Measurements from ENCODE around the gene PIP5K1B.

PIP5K1B gene

GRCh38 chr9:68709291-68710110 is 4.5 kb downstream of the PIP5K1B start:
- Histone ChIP-seq H3K4me3 (ENCODE audit: low read depth, low read length) (no peak overlapping the region), H3K36me3 (ENCODE audit: control insufficient read depth, insufficient read depth, low read length) (no peaks in the 10 kb centered on the region), H3K4me1 (ENCODE audit: control insufficient read depth, insufficient read depth, low read length) (no peaks in the 10 kb centered on the region), H3K9ac (ENCODE audit: low read depth, low read length) (no peak overlapping the region), H3K9me3 (ENCODE audit: control insufficient read depth, insufficient read depth, low read length) (no peaks in the 10 kb centered on the region), H3K27me3 (ENCODE audit: control insufficient read depth, insufficient read depth, low read length) (peaks cover 30% of the 10 kb centered on the region)

GRCh38 chr9:68710111-68710471 is 5.1 kb downstream of the PIP5K1B start:
- Histone ChIP-seq H3K27me3 (ENCODE audit: control insufficient read depth, insufficient read depth, low read length) (peaks cover 30% of the 10 kb centered on the region), H3K9me3 (ENCODE audit: control insufficient read depth, insufficient read depth, low read length) (no peaks in the 10 kb centered on the region), H3K4me3 (ENCODE audit: low read depth, low read length) (no peak overlapping the region), H3K4me1 (ENCODE audit: control insufficient read depth, insufficient read depth, low read length) (no peaks in the 10 kb centered on the region), H3K36me3 (ENCODE audit: control insufficient read depth, insufficient read depth, low read length) (no peaks in the 10 kb centered on the region), H3K9ac (ENCODE audit: low read depth, low read length) (no peak overlapping the region)

GRCh38 chr9:68711281-68711680 is 6.2 kb downstream of the PIP5K1B start:
- no peaks in the 10 kb centered on the region for H3K4me1 ChIP-seq (ENCODE audit: control insufficient read depth, insufficient read depth, low read length)
- H3K9me3 ChIP-seq (ENCODE audit: control insufficient read depth, insufficient read depth, low read length), result no peaks in the 10 kb centered on the region
- no peak overlapping the region for H3K9ac ChIP-seq (ENCODE audit: low read depth, low read length)
- no peak overlapping the region for H3K4me3 ChIP-seq (ENCODE audit: low read depth, low read length)
- peaks cover 23% of the 10 kb centered on the region for H3K27me3 ChIP-seq (ENCODE audit: control insufficient read depth, insufficient read depth, low read length)
- no peaks in the 10 kb centered on the region for H3K36me3 ChIP-seq (ENCODE audit: control insufficient read depth, insufficient read depth, low read length)

- Histone ChIP-seq H3K4me1 (ENCODE audit: control insufficient read depth, insufficient read depth, low read length) (no peaks in the 10 kb centered on the region), H3K27me3 (ENCODE audit: control insufficient read depth, insufficient read depth, low read length) (peaks cover 16% of the 10 kb centered on the region), H3K36me3 (ENCODE audit: control insufficient read depth, insufficient read depth, low read length) (no peaks in the 10 kb centered on the region), H3K9ac (ENCODE audit: low read depth, low read length) (no peak overlapping the region), H3K9me3 (ENCODE audit: control insufficient read depth, insufficient read depth, low read length) (no peaks in the 10 kb centered on the region), H3K4me3 (ENCODE audit: low read depth, low read length) (no peak overlapping the region)
These were observed 6.9 kb downstream of the PIP5K1B start for GRCh38 chr9:68711932-68712331.

GRCh38 chr9:68714416-68715180 is 9.6 kb downstream of the PIP5K1B start:
- Histone ChIP-seq H3K9me3 (ENCODE audit: control insufficient read depth, insufficient read depth, low read length) (no peaks in the 10 kb centered on the region), H3K9ac (ENCODE audit: low read depth, low read length) (no peak overlapping the region), H3K4me1 (ENCODE audit: control insufficient read depth, insufficient read depth, low read length) (no peaks in the 10 kb centered on the region), H3K4me3 (ENCODE audit: low read depth, low read length) (no peak overlapping the region), H3K27me3 (ENCODE audit: control insufficient read depth, insufficient read depth, low read length) (no peaks in the 10 kb centered on the region), H3K36me3 (ENCODE audit: control insufficient read depth, insufficient read depth, low read length) (no peaks in the 10 kb centered on the region)

- Histone ChIP-seq H3K36me3 (ENCODE audit: control insufficient read depth, insufficient read depth, low read length) (no peaks in the 10 kb centered on the region), H3K27me3 (ENCODE audit: control insufficient read depth, insufficient read depth, low read length) (no peaks in the 10 kb centered on the region), H3K4me3 (ENCODE audit: low read depth, low read length) (no peak overlapping the region), H3K9me3 (ENCODE audit: control insufficient read depth, insufficient read depth, low read length) (no peaks in the 10 kb centered on the region), H3K4me1 (ENCODE audit: control insufficient read depth, insufficient read depth, low read length) (no peaks in the 10 kb centered on the region), H3K9ac (ENCODE audit: low read depth, low read length) (no peak overlapping the region)
These were observed 10.1 kb downstream of the PIP5K1B start for GRCh38 chr9:68715181-68715456.

GRCh38 chr9:68717552-68718443 is 12.8 kb downstream of the PIP5K1B start:
- Histone ChIP-seq H3K9me3 (ENCODE audit: control insufficient read depth, insufficient read depth, low read length) (no peaks in the 10 kb centered on the region), H3K4me3 (ENCODE audit: low read depth, low read length) (no peak overlapping the region), H3K27me3 (ENCODE audit: control insufficient read depth, insufficient read depth, low read length) (no peaks in the 10 kb centered on the region), H3K36me3 (ENCODE audit: control insufficient read depth, insufficient read depth, low read length) (no peaks in the 10 kb centered on the region), H3K9ac (ENCODE audit: low read depth, low read length) (no peak overlapping the region), H3K4me1 (ENCODE audit: control insufficient read depth, insufficient read depth, low read length) (no peaks in the 10 kb centered on the region)

GRCh38 chr9:68719847-68720246 is 14.8 kb downstream of the PIP5K1B start:
- Histone ChIP-seq H3K36me3 (ENCODE audit: control insufficient read depth, insufficient read depth, low read length) (no peaks in the 10 kb centered on the region), H3K9ac (ENCODE audit: low read depth, low read length) (no peak overlapping the region), H3K9me3 (ENCODE audit: control insufficient read depth, insufficient read depth, low read length) (no peaks in the 10 kb centered on the region), H3K27me3 (ENCODE audit: control insufficient read depth, insufficient read depth, low read length) (no peaks in the 10 kb centered on the region), H3K4me1 (ENCODE audit: control insufficient read depth, insufficient read depth, low read length) (no peaks in the 10 kb centered on the region), H3K4me3 (ENCODE audit: low read depth, low read length) (no peak overlapping the region)

GRCh38 chr9:68720656-68721313 is 15.7 kb downstream of the PIP5K1B start:
- Histone ChIP-seq H3K4me3 (ENCODE audit: low read depth, low read length) (no peak overlapping the region), H3K4me1 (ENCODE audit: control insufficient read depth, insufficient read depth, low read length) (no peaks in the 10 kb centered on the region), H3K9ac (ENCODE audit: low read depth, low read length) (no peak overlapping the region), H3K9me3 (ENCODE audit: control insufficient read depth, insufficient read depth, low read length) (no peaks in the 10 kb centered on the region), H3K27me3 (ENCODE audit: control insufficient read depth, insufficient read depth, low read length) (no peaks in the 10 kb centered on the region), H3K36me3 (ENCODE audit: control insufficient read depth, insufficient read depth, low read length) (no peaks in the 10 kb centered on the region)

GRCh38 chr9:68721666-68722330 is 16.8 kb downstream of the PIP5K1B start:
- Histone ChIP-seq H3K4me3 (ENCODE audit: low read depth, low read length) (no peak overlapping the region), H3K9me3 (ENCODE audit: control insufficient read depth, insufficient read depth, low read length) (no peaks in the 10 kb centered on the region), H3K9ac (ENCODE audit: low read depth, low read length) (no peak overlapping the region), H3K27me3 (ENCODE audit: control insufficient read depth, insufficient read depth, low read length) (no peaks in the 10 kb centered on the region), H3K36me3 (ENCODE audit: control insufficient read depth, insufficient read depth, low read length) (no peaks in the 10 kb centered on the region), H3K4me1 (ENCODE audit: control insufficient read depth, insufficient read depth, low read length) (no peaks in the 10 kb centered on the region)

GRCh38 chr9:68725070-68725469 is 20.0 kb downstream of the PIP5K1B start:
- Histone ChIP-seq H3K9me3 (ENCODE audit: control insufficient read depth, insufficient read depth, low read length) (no peaks in the 10 kb centered on the region), H3K36me3 (ENCODE audit: control insufficient read depth, insufficient read depth, low read length) (no peaks in the 10 kb centered on the region), H3K4me1 (ENCODE audit: control insufficient read depth, insufficient read depth, low read length) (no peaks in the 10 kb centered on the region), H3K4me3 (ENCODE audit: low read depth, low read length) (no peak overlapping the region), H3K9ac (ENCODE audit: low read depth, low read length) (no peak overlapping the region), H3K27me3 (ENCODE audit: control insufficient read depth, insufficient read depth, low read length) (no peaks in the 10 kb centered on the region)

Data from iPS-15b (cell line).